ENCODE results near the gene RALGDS. TPM values are rescaled to one million over a fixed set of nuclear protein-coding genes. Genes with fewer than 3 reads are reported as not detected.

The RALGDS gene
- total and polyA plus RNA-seq, 2 of the 4 experiments (the other 2 are of a cell fraction): 13.1 to 36.9 TPM

- no peak overlapping the region for H3K4me3 ChIP-seq (ENCODE audit: insufficient read depth, low read depth, low read length)
- no peak overlapping the region for H4K91ac ChIP-seq (ENCODE audit: insufficient read depth, low read depth, low read length)
- peaks cover 47% of the 10 kb centered on the region for H4K20me1 ChIP-seq (ENCODE audit: insufficient read depth, low read length)
- H2BK120ac ChIP-seq (ENCODE audit: low read depth, low read length): no peak overlapping the region
- H3K9me1 ChIP-seq (ENCODE audit: insufficient read depth, low read length): peaks cover 6% of the 10 kb centered on the region; the same call in 1 of the 2 replicates
- no peak overlapping the region for H3K4me2 ChIP-seq (ENCODE audit: low read depth, low read length)
- in situ Hi-C loops (cut with MboI; ENCODE audit: low sequenced_read_pairs): no loop called here
- H2AK9ac ChIP-seq (replicated peaks; ENCODE audit: low read depth, low read length, poor library complexity): no peak overlapping the region
- no peak overlapping the region for H2BK15ac ChIP-seq (ENCODE audit: low read depth, low read length)
- no peak overlapping the region for H2BK20ac ChIP-seq (ENCODE audit: low read depth, low read length)
- peaks cover 14% of the 10 kb centered on the region for H3K4me1 ChIP-seq (ENCODE audit: control insufficient read depth, insufficient read depth, low read length)
- no peak for DNase-seq
- no peak overlapping the region for H2AK5ac ChIP-seq (ENCODE audit: low read depth, low read length)
- H3K9ac ChIP-seq (ENCODE audit: low read depth, low read length): no peak overlapping the region
- H3K23ac ChIP-seq (ENCODE audit: low read depth, low read length): no peak overlapping the region
- ATAC-seq (ENCODE audit: low read depth): no peak
- CTCF ChIA-PET: interaction anchor here (0.6 kb wide), 1 partner anchor 344 kb away, joined by 5 read pairs; no protein-coding TSS in a partner anchor
- H3K4ac ChIP-seq (ENCODE audit: low read depth, low read length): no peak overlapping the region
- dilution Hi-C loops (cut with HindIII; ENCODE audit: low sequenced_read_pairs, unreplicated experiment): no loop called here
- H3K9me3 ChIP-seq (ENCODE audit: control insufficient read depth, insufficient read depth, low read length): no peaks in the 10 kb centered on the region
- no peak overlapping the region for H4K5ac ChIP-seq (ENCODE audit: low read depth, low read length)
- no peak overlapping the region for H4K8ac ChIP-seq (ENCODE audit: low read depth in 2 of 2, low read length in 2 of 2)
- no TSS peak for BruUV-seq (replicated peaks)
- intact Hi-C loops (cut with micrococcal nuclease): no loop called here
- H2BK5ac ChIP-seq (ENCODE audit: low read depth, low read length, poor library complexity, severe bottlenecking): no peak overlapping the region
- H3K27ac ChIP-seq (ENCODE audit: insufficient read depth, low read length): no peak overlapping the region
- POLR2A ChIA-PET (ENCODE audit: unreplicated experiment): no interaction called here
- no peak overlapping the region for H3K14ac ChIP-seq (replicated peaks; ENCODE audit: low read depth, low read length)
- no peak overlapping the region for H3K18ac ChIP-seq (ENCODE audit: low read depth, low read length)
- no peak for TF ChIP-seq ELK1 (IDR thresholded peaks at IDR 0.05; ENCODE audit: borderline replicate concordance, low read depth, low read length)
- H3K36me3 ChIP-seq (ENCODE audit: control insufficient read depth, insufficient read depth, low read length): peaks cover 2% of the 10 kb centered on the region; the same call in 1 of the 2 replicates
- peaks cover 18 to 36% of the 10 kb centered on the region in 2 experiments; a peak in 3 of 4 replicates for H3K79me1 ChIP-seq (ENCODE audit: low read depth in 1 of 2, low read length in 2 of 2)
- no peak overlapping the region for H3K56ac ChIP-seq (ENCODE audit: extremely low read depth, insufficient read depth, low read length)
- no peak overlapping the region for H2AFZ ChIP-seq (replicated peaks; ENCODE audit: low read length, poor library complexity)
- WGBS, 2 experiments (ENCODE audit: extremely low coverage in 2 of 2, insufficient read length in 1 of 2): 99% methylated on average over 20 of the region's 23 CpGs; no CpG with 5 or more reads in 1 of the 2 experiments
- no peaks in the 10 kb centered on the region for H3K27me3 ChIP-seq (ENCODE audit: control insufficient read depth, insufficient read depth, low read length)
These were observed 6.4 kb upstream of the RALGDS start for GRCh38 chr9:133127340-133127981.

Measured in IMR-90 (cell line).